C4-2B (cell line): ENCODE measurements around the gene FHL5.

Experiments used
- CTCF ChIP-seq: fragments of 450-650 bp; conservative IDR thresholded peaks from 2 replicates; pipeline ENCODE4 v1.5.1; 2017; ENCODE audit warnings: mild to moderate bottlenecking
- ZFX ChIP-seq: fragments of 450-650 bp; IDR thresholded peaks from 2 replicates; pipeline ENCODE4 v1.6.1; 2017

GRCh38 chr6:96610019-96610418, 47.1 kb downstream of the FHL5 start:
- no peak for TF ChIP-seq CTCF
- TF ChIP-seq ZFX, result no peak
